OCI-LY7 (cell line): Measurements from ENCODE around the gene TTC6. TPM values are rescaled to one million over a fixed set of nuclear protein-coding genes. Genes with fewer than 3 reads are reported as not detected.

Source experiments
- BruUV-seq: library from RNA; stranded (reverse); fragments of 400-500 nt; replicated peaks from 2 replicates; lab custom pipeline; 2021; lab: Mats Ljungman, UMichigan
- CTCF ChIA-PET: fragments of 300-600 bp; sonication (Branson Sonifier 250); formaldehyde crosslinking; loops from one replicate; lab custom pipeline; 2022; ENCODE audit warnings: antibody characterized with exemption; ENCODE audit not compliant: unreplicated experiment; lab: Charles Lee
- POLR2A ChIA-PET: fragments of 300-600 bp; sonication (Branson Sonifier 250); formaldehyde crosslinking; loops from one replicate; lab custom pipeline; 2022; ENCODE audit warnings: antibody characterized with exemption; lab: Charles Lee
- DNase-seq: peaks from one replicate; pipeline ENCODE4 v3.0.0-alpha.2; 2015; ENCODE audit warnings: low spot score
- H2AFZ ChIP-seq: fragments of 200-600 bp; sonication (generic), shearing (Covaris generic); 2 replicates; pipeline ENCODE4 v1.6.1; 2014; ENCODE audit warnings: mild to moderate bottlenecking, antibody characterized with exemption, low read length, moderate library complexity
- H3K27ac ChIP-seq: fragments of 200-600 bp; sonication (generic); 2 replicates; pipeline ENCODE4 v1.5.1; 2014; ENCODE audit warnings: mixed run types, low read depth, mild to moderate bottlenecking, moderate library complexity, low read length, inconsistent platforms; ENCODE audit not compliant: poor library complexity, severe bottlenecking
- H3K36me3 ChIP-seq: fragments of 200-600 bp; sonication (generic); 2 replicates; pipeline ENCODE4 v1.6.1; 2014; ENCODE audit warnings: mild to moderate bottlenecking, antibody characterized with exemption, low read length, moderate library complexity, mixed read lengths; ENCODE audit not compliant: insufficient read depth
- H3K4me1 ChIP-seq: fragments of 200-600 bp; sonication (generic); 2 replicates; pipeline ENCODE4 v1.5.1; 2014; ENCODE audit warnings: mild to moderate bottlenecking, low read length; ENCODE audit not compliant: insufficient read depth, poor library complexity, severe bottlenecking
- H3K4me2 ChIP-seq: fragments of 200-600 bp; sonication (generic); 2 replicates; pipeline ENCODE4 v1.6.1; 2014; ENCODE audit warnings: mild to moderate bottlenecking, low read length
- H3K4me3 ChIP-seq: fragments of 200-600 bp; sonication (generic); 2 replicates; pipeline ENCODE4 v1.5.1; 2014; ENCODE audit warnings: mild to moderate bottlenecking, low read depth, low read length; ENCODE audit not compliant: poor library complexity, severe bottlenecking
- H3K79me2 ChIP-seq: fragments of 200-600 bp; sonication (generic); 2 replicates; pipeline ENCODE4 v1.6.1; 2016; ENCODE audit warnings: low read depth, mild to moderate bottlenecking, low read length, moderate library complexity, mixed read lengths; ENCODE audit not compliant: insufficient read depth
- H3K9me2 ChIP-seq: fragments of 200-600 bp; sonication (generic); 2 replicates; pipeline ENCODE4 v1.6.1; 2016; ENCODE audit warnings: mild to moderate bottlenecking, low read length, mixed read lengths; ENCODE audit not compliant: insufficient read depth
- H3K9me3 ChIP-seq: fragments of 200-600 bp; sonication (generic); 2 replicates; pipeline ENCODE4 v1.6.1; 2014; ENCODE audit warnings: mild to moderate bottlenecking, mixed run types, low read length, mixed read lengths
- H4K20me1 ChIP-seq: fragments of 200-600 bp; sonication (generic); 2 replicates; pipeline ENCODE4 v1.6.1; 2014; ENCODE audit warnings: mild to moderate bottlenecking, antibody characterized with exemption, low read length, moderate library complexity, mixed read lengths; ENCODE audit not compliant: insufficient read depth
- EZH2phosphoT487 ChIP-seq: fragments of 200-600 bp; sonication (generic); IDR thresholded peaks from 2 replicates; pipeline ENCODE4 v1.6.1; 2018; ENCODE audit warnings: low read depth, borderline replicate concordance, mild to moderate bottlenecking, mixed run types, antibody characterized with exemption, low read length, moderate library complexity, mixed read lengths
- intact Hi-C: fragments of 100-400 bp; cut with micrococcal nuclease; formaldehyde crosslinking; loops from one replicate; pipeline ENCODE4 v1.10.0; 2022; ENCODE audit not compliant: unreplicated experiment
- total RNA-seq, 2 experiments: library from RNA; depleted of rRNA in 1 of 2; stranded (reverse); fragments of >200 nt in 1 of 2; shearing (Covaris generic) in 1 of 2; gene quantifications; 2 replicates each; pipeline ENCODE4 v1.2.3, GENCODE V29; 2014 to 2022
- TF ChIP-seq, protein P1 (sequence below): fragments of 200-600 bp; sonication (generic); conservative IDR thresholded peaks from 2 replicates; pipeline ENCODE4 v1.5.1; 2014; ENCODE audit warnings: mild to moderate bottlenecking, antibody characterized with exemption, low read length, moderate library complexity, mixed read lengths

TTC6 gene
- total RNA-seq, 2 experiments from 2014 or later: not detected

DNA sequence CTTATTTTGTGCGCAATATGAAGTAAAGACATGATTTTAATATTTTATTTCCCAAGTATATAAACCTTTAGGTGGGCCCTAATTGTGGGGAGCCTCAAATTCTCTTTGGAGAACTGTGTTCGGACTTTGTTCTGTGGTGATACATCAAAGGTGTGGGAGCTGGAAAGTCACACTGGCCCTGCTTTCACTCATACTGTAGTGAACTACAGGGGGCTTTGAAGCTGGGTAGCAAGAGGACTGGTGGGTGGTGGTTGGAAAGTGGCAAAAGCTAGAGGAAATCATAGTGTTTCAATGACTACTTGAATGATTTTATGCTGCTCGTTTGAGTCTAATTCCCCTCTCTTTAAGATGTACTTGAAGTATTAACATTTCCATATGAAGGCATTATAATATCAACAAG lies 13.2 kb downstream of the TTC6 start:
- H4K20me1 ChIP-seq: no peaks in the 10 kb centered on the region
- intact Hi-C loops: no loop called here
- H3K9me2 ChIP-seq: no peaks in the 10 kb centered on the region
- H3K36me3 ChIP-seq: no peaks in the 10 kb centered on the region
- TF ChIP-seq, protein P1, sequence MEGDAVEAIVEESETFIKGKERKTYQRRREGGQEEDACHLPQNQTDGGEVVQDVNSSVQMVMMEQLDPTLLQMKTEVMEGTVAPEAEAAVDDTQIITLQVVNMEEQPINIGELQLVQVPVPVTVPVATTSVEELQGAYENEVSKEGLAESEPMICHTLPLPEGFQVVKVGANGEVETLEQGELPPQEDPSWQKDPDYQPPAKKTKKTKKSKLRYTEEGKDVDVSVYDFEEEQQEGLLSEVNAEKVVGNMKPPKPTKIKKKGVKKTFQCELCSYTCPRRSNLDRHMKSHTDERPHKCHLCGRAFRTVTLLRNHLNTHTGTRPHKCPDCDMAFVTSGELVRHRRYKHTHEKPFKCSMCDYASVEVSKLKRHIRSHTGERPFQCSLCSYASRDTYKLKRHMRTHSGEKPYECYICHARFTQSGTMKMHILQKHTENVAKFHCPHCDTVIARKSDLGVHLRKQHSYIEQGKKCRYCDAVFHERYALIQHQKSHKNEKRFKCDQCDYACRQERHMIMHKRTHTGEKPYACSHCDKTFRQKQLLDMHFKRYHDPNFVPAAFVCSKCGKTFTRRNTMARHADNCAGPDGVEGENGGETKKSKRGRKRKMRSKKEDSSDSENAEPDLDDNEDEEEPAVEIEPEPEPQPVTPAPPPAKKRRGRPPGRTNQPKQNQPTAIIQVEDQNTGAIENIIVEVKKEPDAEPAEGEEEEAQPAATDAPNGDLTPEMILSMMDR: no peak
- no peak for TF ChIP-seq EZH2phosphoT487
- H2AFZ ChIP-seq: no peak overlapping the region
- H3K4me3 ChIP-seq: no peak overlapping the region
- no peak for DNase-seq
- no peaks in the 10 kb centered on the region for H3K9me3 ChIP-seq
- H3K79me2 ChIP-seq: no peaks in the 10 kb centered on the region
- no peak overlapping the region for H3K4me2 ChIP-seq
- no peaks in the 10 kb centered on the region for H3K4me1 ChIP-seq
- no peak overlapping the region for H3K27ac ChIP-seq
- ChIA-PET POLR2A (no interaction called here), CTCF (no interaction called here)
- no TSS peak for BruUV-seq

DNA sequence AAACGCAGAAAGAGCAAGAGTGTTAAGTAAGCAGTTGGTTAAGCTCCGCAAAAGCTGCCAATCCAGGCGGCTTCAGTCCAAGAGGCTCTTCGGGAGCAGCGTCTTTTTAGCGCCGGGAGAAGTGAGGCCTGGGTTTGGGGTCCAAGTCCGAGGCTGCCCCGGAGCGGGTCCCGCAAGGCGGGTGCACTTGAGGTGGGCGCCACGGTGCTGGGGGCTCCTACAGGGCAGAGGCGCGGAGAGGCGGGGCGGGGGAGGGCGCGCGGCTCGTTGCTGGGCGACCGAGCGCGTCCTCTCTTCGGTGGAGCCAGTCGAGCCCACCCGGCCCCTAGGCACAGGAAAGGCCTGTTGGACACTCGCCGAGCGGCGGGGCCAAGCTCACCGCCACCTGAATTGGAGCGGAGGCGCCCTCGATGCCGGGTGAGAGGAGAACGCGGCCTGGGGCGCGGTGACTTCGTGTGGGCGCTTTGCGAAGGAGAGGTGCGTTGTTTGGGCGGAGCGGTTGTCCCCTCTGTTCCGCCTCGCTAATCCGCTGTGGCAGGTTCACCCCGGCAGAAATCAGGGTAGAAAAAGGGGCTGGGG lies 15.6 kb downstream of the TTC6 start:
- POLR2A ChIA-PET: interaction anchor here (0.9 kb wide), 1 partner anchor 371 kb away, joined by 3 read pairs; no protein-coding TSS in a partner anchor
- no TSS peak for BruUV-seq
- Histone ChIP-seq H3K4me1 (no peaks in the 10 kb centered on the region), H3K9me3 (peaks cover 3% of the 10 kb centered on the region; the same call in 1 of the 2 replicates), H3K4me3 (no peak overlapping the region), H3K9me2 (no peaks in the 10 kb centered on the region), H3K79me2 (no peaks in the 10 kb centered on the region), H3K36me3 (no peaks in the 10 kb centered on the region), H3K4me2 (no peak overlapping the region), H2AFZ (no peak overlapping the region), H4K20me1 (no peaks in the 10 kb centered on the region), H3K27ac (no peak overlapping the region)
- intact Hi-C loops: no loop called here
- DNase-seq: no peak
- CTCF ChIA-PET: no interaction called here
- TF ChIP-seq, protein P1: no peak
- TF ChIP-seq EZH2phosphoT487: no peak

DNA sequence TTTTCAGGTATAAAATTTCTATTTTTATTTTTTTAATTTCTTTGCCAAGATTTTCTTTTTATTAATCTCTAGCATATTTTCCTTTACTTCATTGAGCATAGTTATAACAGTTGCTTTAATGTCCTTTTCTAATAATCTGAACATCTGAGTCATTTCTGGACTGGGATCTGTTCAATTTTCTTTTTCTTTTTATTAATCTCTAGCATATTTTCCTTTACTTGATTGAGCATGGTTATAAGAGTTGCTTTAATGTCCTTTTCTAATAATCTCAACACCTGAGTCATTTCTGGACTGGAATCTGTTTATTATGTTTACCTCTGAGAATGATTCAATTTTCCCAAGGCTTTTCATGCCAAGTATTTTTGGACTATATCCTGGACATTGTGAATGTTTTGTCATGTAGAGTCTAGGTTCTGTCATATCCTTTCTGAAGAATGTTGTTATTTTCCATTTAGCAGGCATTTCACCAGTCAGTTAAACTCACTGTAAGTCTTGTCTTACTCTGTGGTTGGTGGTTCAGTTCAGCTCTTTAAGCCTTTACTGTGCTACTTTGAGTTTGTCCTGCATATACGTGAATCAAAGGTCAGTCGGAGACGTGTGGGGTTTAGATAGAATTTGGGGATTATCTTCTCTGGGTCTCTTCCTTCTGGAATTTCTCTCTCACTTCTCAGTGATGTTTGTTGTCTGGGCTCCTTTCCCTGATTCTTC lies 20.3 kb downstream of the TTC6 start:
- no peak overlapping the region for H3K4me3 ChIP-seq
- H3K9me3 ChIP-seq: peaks cover 6% of the 10 kb centered on the region; the same call in 1 of the 2 replicates
- H4K20me1 ChIP-seq: no peaks in the 10 kb centered on the region
- H3K4me2 ChIP-seq: no peak overlapping the region
- no peaks in the 10 kb centered on the region for H3K79me2 ChIP-seq
- no peak overlapping the region for H3K27ac ChIP-seq
- H2AFZ ChIP-seq: no peak overlapping the region
- TF ChIP-seq, protein P1: no peak
- no peak for TF ChIP-seq EZH2phosphoT487
- ChIA-PET CTCF (no interaction called here), POLR2A (no interaction called here)
- DNase-seq: no peak
- H3K36me3 ChIP-seq: no peaks in the 10 kb centered on the region
- H3K9me2 ChIP-seq: no peaks in the 10 kb centered on the region
- intact Hi-C loops: no loop called here
- H3K4me1 ChIP-seq: no peaks in the 10 kb centered on the region
- BruUV-seq: no TSS peak
